Subcutaneous preadipocyte (primary cell): ENCODE results near the gene ASL. TPM values are rescaled to one million over a fixed set of nuclear protein-coding genes. Genes with fewer than 3 reads are reported as not detected.

Source experiments
- total RNA-seq: library from RNA; depleted of rRNA; stranded (reverse); fragments of >200 nt; gene quantifications from 2 replicates; pipeline ENCODE4 v1.2.3, GENCODE V29; 2012

The ASL gene
- 51.4 and 65.9 TPM in 2 replicates for total RNA-seq

GRCh38 chr7:66075590-66076461, at the start of gene ASL:
ASL (plus strand) TSS chr7:66075819; CDS start chr7:66076082, 263 bp downstream.

GRCh38 chr7:66114743-66115649, 39.4 kb downstream of the ASL start, which contains the start of gene CRCP:
CRCP (plus strand) TSS chr7:66114847; CDS start chr7:66114963, 116 bp downstream.

Other genes starting within 250 kb of the ASL start
- 13.6 and 18.4 TPM in 2 replicates for gene VKORC1L1, start 202.7 kb upstream of the ASL start, total RNA-seq
- gene GUSB, start 93.6 kb upstream of the ASL start, total RNA-seq = 26.5 and 27.6 TPM in 2 replicates
- gene CRCP, start 39.0 kb downstream of the ASL start, total RNA-seq = 30.1 and 31.5 TPM in 2 replicates
- gene TPST1, start 129.5 kb downstream of the ASL start, total RNA-seq = 58.3 and 77.5 TPM in 2 replicates